HL-60 (cell line): ENCODE results near the gene TMEM184A.

Experiments
- CTCF ChIP-seq: IDR thresholded peaks from one replicate; pipeline ENCODE4 v1.5.1; 2011; ENCODE audit warnings: low read length, control low read depth, inconsistent platforms; ENCODE audit not compliant: insufficient read depth
- POLR2AphosphoS5 ChIP-seq: IDR thresholded peaks from 2 replicates; pipeline ENCODE4 v1.6.1; 2012; ENCODE audit warnings: low read depth
- REST ChIP-seq: IDR thresholded peaks from 2 replicates; pipeline ENCODE4 v1.6.1; 2012; ENCODE audit warnings: low read depth; ENCODE audit not compliant: insufficient replicate concordance

GRCh38 chr7:1516586-1517251, 39.3 kb downstream of the TMEM184A start:
- no peak for TF ChIP-seq REST
- TF ChIP-seq CTCF = no peak
- TF ChIP-seq POLR2AphosphoS5 = no peak
